Measurements from ENCODE around the gene TP73.
"Not testable (repeated sequence)": the region's sequence is repeated elsewhere in the genome, so short reads cannot be mapped to it uniquely, and the experiment has no call there.

The TP73 gene

DNA sequence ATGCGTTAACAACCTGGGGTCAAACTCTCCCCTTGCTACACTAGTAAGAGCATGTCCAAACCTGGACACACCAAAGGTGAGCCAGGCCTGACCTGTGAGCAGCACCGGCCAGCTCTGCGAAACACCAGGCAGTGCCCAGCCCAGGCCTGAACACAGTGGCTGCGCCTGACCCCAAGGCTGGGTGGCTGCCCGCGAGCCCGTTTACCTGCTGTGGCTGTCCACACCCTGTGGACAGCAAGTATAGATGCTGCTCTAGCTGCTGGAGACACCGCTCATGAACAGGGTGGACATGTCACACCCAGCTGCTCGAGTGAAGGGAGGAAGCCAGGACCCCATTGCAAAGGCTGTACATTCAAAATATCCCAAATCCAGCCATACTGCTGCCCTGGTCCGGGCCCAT is 92.3 kb downstream of the TP73 start:
- DNase-seq (ENCODE audit: low spot score) = no peak

DNA sequence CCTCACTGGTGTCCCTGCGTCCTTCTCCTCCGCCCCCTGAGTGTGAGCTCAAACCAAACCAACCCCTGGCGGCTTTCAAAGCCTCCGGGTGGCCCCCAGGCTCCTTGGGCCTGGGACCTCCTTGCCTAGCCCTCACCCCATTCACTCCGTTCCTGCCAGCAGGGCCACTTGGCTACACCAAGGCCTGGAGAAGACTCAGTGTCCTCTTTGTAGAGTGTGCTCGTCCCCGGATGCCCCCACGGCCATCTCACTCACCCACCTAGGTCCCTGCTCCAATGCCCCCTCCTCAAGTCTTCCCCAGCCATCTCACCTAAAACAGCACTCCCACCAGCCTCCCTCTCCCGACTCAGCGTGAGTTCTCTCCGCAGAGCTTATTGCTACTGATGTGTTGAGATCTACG is 92.8 kb downstream of the TP73 start:
- DNase-seq (ENCODE audit: low spot score) = no peak

DNA sequence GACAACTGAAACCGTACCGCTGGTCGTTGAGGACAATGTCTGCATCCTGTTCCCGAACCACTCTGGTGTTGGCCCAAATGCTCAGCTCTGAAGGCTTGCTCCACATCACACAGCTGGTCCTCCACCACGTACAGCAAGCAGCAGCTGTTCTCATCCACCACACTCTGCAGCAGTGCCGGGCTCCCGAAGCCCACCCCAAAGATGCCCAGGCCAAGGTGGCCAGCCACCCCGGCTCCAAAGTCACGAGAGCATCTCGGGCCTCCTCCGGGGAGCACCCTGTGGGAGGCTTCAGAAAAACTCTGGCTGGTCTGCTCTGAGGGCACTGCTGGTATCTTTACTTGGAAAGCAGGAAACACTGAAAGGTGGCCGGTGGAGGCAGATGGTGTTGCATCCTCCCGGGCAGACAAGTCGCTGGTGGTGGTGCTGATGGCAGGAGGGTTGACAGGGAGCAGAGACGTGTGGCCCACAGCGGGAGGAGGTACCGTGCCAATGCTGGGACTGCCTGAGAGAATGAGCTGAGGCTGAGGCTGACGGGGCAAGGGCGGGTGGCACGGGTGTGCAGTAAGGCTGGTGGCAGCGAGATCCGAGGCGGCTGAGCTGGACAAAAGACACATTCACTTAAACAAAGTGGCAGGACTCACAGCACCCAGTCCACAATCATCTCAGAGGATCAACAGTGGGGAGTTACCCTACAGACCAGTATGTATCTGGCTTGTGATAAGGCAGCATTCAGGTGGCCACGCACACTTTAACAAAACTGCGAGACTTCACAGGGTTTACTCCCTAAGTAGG is 93.5 kb downstream of the TP73 start:
- DNase-seq (ENCODE audit: low spot score) = no peak

- no peak for DNase-seq (ENCODE audit: low spot score)
These were observed 94.1 kb downstream of the TP73 start for GRCh38 chr1:3746389-3746829.

GRCh38 chr1:3746830-3747521 is 94.7 kb downstream of the TP73 start:
- peak; percentile 98 for DNase-seq (ENCODE audit: low spot score)

GRCh38 chr1:3747522-3747848 is 95.2 kb downstream of the TP73 start:
- no peak for DNase-seq (ENCODE audit: low spot score)

- DNase-seq (ENCODE audit: low spot score) = no peak
These were observed 95.6 kb downstream of the TP73 start for GRCh38 chr1:3747903-3748302.

DNA sequence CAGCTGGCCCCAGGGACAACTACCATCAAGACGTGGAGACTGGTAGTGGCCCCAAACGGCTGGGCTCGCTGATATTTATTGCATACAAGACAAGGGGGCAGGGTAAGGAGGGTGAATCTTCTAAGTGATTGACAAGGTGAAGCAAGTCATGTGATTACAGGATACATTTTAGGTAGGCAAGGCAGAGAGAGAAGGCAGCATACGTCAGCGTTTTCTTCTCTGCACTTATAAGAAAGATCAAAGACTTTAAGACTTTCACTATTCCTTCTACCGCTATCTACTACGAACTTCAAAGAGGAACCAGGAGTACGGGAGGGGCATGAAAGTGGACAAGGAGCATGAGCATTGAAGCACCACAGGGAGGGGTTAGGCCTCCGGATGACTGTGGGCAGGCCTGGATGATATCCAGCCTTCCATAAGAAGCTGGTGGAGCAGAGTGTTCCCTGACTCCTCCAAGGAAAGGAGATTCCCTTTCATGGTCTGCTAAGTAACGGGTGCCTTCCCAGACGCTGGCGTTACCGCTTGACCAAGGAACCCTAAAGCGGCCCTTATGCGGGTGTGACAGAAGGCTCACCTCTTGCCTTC is 96.1 kb downstream of the TP73 start:
- not testable (repeated sequence) for DNase-seq (ENCODE audit: low spot score)

- DNase-seq (ENCODE audit: low spot score) = no peak
These were observed 97.2 kb downstream of the TP73 start for GRCh38 chr1:3749512-3749911.

GRCh38 chr1:3750741-3751140 is 98.4 kb downstream of the TP73 start:
- DNase-seq (ENCODE audit: low spot score) = no peak

- no peak for DNase-seq (ENCODE audit: low spot score)
These were observed 100.2 kb downstream of the TP73 start, which contains the start of gene CCDC27 for GRCh38 chr1:3752400-3752945. CCDC27 (plus strand) TSS chr1:3752450; CDS start chr1:3752482, 32 bp downstream.

DNA sequence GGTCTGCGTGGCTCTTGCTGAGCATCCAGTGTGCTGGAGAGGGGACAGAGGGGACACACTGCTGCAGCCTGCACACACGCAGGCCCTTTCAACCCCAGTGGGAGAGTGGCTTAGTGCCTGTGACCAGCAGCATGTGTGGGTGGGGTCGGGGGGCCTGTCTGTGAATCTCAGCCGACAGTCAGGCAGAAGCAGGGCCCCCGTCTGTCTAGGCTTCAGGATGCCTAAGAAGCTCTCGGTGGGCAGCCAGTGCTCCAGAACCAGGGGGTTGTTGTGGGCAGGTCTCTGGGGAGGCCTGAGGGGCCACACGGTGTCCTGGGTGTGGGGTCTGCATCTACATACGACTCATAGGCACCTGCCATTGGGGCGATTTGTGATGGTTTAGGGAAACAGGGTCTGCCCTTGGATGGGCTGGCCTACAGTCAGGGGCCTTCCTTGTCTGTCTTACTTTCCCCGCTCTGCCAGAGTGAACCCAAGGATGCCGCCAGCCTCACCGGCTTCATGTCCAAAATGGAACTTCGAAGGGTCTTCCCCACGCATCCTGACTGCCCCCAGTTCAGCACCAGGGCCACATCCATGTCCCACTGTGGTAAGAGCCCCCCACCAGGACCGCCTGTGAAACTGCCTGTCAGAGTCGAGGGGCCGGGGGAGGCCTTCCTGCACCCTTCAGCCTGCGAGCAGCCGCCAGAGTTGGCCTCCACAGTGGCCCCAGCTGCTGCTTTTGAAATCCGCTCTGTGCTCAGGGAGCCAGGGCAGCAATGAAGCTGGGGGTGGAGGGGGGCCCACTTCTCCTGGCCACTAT is 101.5 kb downstream of the TP73 start:
- DNase-seq (ENCODE audit: low spot score) = no peak

- no peak for DNase-seq (ENCODE audit: low spot score)
These were observed 104.1 kb downstream of the TP73 start for GRCh38 chr1:3756394-3756793.

DNA sequence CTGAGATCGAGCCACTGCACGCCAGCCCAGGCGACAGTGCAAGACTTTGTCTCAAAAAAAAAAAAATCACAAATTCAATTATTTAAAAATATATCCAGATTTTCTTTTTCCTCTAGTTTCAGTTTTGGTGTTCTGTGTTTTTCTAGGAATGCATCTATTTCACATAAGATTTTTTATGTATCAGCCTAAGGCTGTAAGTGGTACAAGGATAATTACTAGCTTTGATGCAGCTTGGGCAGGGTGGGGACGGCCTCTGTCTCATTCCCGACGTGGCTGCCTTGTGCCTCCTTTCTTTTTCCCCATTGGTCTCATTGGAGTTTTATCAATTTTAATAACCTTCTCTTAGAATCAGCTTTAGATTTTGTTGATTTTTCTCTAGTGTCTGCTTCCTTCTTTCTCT is 106.8 kb downstream of the TP73 start:
- DNase-seq (ENCODE audit: low spot score) = no peak

- DNase-seq (ENCODE audit: low spot score) = no peak
These were observed 107.5 kb downstream of the TP73 start for GRCh38 chr1:3759796-3760195.

DNA sequence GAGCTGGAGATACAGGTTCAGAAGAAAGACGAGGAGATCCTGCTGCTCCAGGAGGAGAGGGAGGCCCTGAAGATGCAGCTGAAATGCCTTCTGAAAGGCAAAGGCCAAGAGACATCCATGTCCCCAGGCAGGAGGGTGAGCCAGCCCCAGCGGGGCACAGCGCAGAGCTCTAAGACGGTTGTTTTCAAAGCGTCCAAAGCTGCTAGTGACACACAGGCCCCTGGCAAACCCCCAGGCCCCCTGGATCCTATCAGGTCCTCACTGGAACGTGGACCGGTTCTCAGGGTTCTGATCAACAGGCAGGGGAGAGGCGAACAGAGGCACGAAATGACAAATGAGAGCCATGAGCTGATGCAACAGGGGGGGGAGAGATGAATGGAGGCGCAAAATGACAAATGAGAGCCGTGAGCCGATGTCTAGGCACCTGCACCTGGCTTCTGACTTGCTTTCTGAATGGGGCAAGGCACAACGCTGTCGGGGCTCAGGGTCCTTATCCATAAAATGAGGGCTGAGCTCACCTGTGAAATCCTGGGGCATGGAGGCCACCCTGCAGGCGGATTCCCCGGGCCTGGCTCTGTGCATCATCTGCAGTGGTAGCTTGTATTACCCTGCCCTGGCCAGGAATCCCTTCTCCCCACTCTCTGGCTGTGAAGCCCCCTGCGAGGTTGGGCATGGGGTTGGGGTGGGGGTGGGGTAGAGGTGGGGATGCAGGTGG is 109.1 kb downstream of the TP73 start:
- DNase-seq (ENCODE audit: low spot score) = no peak

- DNase-seq (ENCODE audit: low spot score) = no peak
These were observed 110.0 kb downstream of the TP73 start for GRCh38 chr1:3762151-3762872.

GRCh38 chr1:3762873-3763228 is 110.5 kb downstream of the TP73 start:
- DNase-seq (ENCODE audit: low spot score) = no peak

DNA sequence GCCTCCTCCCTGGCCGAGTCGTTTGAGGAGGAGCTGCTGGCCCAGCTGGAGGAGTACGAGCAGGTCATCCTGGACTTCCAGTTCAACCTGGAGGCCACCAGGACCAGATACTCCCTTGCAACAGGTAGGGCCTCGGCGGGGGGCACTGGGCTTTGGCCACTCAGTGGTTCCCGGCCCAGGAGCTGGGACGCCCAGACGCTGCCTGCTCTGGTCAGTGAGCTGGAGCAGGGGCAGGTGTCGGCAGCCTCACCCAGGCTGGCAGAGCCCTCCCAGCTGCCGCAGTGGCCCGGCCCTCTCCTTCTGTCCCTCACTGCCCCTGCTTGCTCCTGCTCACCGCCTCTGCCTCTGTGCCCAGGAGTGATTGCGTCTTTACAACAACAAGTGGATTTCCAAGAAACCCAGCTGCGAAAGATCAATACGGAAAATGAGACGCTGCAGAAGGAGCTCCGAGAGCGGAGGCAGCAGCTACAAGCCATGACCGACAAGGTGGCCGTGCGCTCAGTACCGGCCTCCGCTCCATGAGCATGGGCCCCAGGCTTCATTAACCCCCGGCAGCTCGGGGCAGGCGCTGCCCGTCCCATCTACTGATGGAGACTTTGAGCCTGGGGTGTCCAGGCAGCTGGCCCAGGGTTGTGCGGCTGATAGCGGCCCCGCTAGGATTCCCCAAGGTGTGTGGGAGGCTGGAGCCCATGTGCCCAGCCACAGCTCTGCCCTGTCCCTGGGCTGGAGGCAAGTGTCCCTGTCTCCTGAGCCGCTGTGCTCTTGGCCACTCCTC is 111.2 kb downstream of the TP73 start:
- no peak for DNase-seq (ENCODE audit: low spot score)

GRCh38 chr1:3767328-3767925 is 115.1 kb downstream of the TP73 start:
- no peak for DNase-seq (ENCODE audit: low spot score)

All from HuH-7 (cell line).